Measurements from ENCODE around the gene FMNL3.

The FMNL3 gene

DNA sequence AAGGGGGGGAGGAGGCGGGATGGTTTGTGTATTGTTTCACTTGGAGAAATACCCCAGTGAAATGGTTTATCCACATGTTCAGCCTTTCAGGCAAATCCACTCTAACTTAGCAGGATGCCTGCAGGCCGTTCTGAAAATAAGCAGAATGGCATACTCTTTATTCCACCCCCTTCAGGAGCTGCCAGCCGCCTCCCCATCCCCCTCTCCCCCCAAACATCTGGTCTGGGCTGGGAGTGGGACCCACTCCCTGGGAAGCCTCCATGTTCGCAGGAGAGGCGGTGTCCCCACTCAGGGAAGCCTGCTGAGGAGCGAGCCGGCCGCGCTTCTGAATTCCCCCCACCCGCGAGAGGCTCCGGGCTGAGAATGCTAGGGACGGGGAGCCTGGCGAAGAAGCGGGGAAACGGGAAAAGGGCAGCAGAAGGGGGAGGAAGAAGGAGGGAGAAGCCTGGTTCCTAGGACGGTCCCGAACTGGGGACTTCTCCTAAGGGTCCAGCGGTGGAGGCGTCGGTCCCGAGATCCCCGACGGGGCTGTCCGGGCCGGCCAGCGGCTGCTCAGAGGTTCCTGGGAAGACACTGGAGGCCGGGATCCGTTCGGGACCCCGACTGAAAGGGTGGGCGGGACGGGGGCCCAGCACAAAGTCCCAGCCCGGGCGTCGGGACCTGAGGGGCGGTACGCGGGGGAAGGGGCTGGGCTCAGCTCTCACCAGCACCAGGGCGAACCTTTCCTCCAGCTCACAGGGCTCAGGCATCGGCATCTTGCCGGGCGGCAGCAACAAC is 666 bp downstream of the FMNL3 start:
- TF ChIP-seq, protein P1, sequence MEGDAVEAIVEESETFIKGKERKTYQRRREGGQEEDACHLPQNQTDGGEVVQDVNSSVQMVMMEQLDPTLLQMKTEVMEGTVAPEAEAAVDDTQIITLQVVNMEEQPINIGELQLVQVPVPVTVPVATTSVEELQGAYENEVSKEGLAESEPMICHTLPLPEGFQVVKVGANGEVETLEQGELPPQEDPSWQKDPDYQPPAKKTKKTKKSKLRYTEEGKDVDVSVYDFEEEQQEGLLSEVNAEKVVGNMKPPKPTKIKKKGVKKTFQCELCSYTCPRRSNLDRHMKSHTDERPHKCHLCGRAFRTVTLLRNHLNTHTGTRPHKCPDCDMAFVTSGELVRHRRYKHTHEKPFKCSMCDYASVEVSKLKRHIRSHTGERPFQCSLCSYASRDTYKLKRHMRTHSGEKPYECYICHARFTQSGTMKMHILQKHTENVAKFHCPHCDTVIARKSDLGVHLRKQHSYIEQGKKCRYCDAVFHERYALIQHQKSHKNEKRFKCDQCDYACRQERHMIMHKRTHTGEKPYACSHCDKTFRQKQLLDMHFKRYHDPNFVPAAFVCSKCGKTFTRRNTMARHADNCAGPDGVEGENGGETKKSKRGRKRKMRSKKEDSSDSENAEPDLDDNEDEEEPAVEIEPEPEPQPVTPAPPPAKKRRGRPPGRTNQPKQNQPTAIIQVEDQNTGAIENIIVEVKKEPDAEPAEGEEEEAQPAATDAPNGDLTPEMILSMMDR (IDR thresholded peaks at IDR 0.05; ENCODE audit: low read depth, low read length), result no peak
- DNase-seq (ENCODE audit: low read depth in 2 of 2), result peak; percentile 44 to 49
- H3K4me3 ChIP-seq (replicated peaks in 1 of 2; ENCODE audit: low read depth in 2 of 2, low read length in 2 of 2), result peak overlapping the region; percentile 74 to 78

DNA sequence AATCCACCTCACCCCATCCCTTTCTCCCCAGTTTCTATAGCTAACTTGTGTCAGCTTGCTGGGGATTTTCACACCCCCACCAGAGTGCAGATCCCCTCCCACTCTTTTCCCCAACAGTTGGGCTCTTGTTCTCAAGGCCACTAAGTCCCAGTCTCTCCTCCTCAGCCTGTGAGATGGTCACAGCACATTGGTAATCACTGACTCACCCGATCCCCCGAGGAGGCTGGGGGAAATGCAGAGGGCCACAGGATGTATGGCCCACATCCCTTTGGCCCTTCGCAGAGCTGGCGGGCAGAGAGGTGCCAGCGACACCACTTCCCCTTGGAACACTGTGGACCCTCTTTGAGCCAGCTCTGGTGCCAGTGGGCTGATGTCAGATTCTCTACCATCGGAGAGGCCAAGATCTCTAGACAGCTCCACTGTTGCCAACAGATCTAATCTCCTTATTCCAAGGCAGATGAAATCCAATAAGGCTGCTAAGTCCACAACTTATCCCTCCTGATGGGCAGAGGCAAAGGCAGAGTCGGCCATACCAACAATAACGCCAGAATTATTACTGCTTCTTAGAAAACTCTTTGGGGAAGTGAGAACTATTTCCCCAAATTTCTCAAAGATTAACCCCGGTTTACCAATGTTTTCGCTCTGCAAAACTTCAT is 1.6 kb downstream of the FMNL3 start:
- TF ChIP-seq, protein P1 (IDR thresholded peaks at IDR 0.05; ENCODE audit: low read depth, low read length), result no peak
- H3K4me3 ChIP-seq (replicated peaks in 1 of 2; ENCODE audit: low read depth in 2 of 2, low read length in 2 of 2), result peak overlapping the region; percentile 74 to 78
- peak; percentile 56 to 81 for DNase-seq (ENCODE audit: low read depth in 2 of 2)

DNA sequence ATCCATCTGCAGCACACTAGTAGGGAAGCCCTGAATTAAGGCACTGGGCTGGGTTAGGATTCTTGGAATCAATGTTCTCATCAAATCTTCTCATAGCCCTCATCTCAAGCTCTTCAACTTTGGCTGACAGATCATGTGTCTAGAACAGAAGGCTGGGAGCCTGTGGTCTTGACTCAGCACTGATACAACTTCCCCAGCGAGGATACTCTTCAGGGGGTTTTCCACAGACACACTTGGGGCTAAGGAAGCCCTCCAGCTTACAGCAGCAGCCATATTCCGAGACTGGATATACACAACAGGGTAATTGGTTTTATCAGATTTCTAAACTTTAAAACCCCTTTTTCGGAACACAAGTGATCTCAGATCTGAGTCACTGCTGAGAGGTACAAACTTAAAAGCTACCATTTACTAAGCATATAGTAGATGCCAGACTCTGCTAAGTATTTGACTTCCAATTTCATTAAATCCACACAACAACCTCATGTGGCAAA is 3.5 kb downstream of the FMNL3 start:
- no peak overlapping the region for H3K4me3 ChIP-seq (replicated peaks in 1 of 2; ENCODE audit: low read depth in 2 of 2, low read length in 2 of 2)
- TF ChIP-seq, protein P1 (IDR thresholded peaks at IDR 0.05; ENCODE audit: low read depth, low read length), result no peak
- peak; percentile 31 to 83 for DNase-seq (ENCODE audit: low read depth in 2 of 2)

DNA sequence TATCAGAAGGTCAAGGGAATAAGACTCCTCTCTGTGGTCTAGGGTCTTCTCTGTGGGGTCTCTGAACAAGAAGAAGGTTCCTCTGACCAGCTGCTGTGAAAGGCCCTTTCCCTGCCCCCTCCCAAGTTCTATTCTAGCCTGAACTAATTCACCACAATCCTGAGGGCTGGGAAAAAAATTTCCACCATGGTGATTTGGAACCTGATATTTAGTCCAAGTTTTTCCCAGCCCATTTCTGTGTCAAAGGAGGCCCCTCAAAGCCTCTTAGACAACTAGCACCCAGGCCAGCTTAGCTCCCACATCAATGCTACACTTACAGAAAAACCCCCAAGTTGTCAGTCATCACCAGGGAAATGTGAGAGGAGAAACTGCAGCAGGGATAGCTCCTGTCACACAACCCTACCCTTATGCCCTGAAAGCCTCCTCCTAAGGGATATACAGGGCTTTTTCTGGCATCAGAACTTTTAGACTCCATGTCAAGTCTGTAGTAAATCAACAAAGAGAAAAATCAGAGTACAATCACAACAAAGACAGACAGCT is 4.5 kb downstream of the FMNL3 start:
- TF ChIP-seq, protein P1 (IDR thresholded peaks at IDR 0.05; ENCODE audit: low read depth, low read length), result no peak
- no peak overlapping the region for H3K4me3 ChIP-seq (replicated peaks in 1 of 2; ENCODE audit: low read depth in 2 of 2, low read length in 2 of 2)
- no peak for DNase-seq (ENCODE audit: low read depth in 2 of 2)

DNA sequence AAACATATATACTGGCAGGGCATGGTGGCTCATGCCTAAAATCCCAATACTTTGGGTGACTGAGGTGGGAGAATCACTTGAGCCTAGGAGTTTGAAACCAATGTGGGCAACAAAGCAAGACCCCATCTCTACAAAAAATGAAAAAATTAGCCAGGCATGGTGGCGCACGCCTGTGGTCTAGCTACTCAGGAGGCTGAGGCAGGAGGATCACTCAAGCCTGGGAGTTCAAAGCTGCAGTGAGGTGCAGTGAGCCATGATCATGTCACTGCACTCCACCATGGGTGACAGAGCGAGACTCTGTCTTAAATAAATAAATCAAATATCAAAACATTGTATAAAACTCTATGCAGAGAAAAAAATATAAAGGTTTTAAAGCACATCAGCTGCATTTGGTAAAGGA is 5.2 kb downstream of the FMNL3 start:
- no peak for DNase-seq (ENCODE audit: low read depth in 2 of 2)
- H3K4me3 ChIP-seq (replicated peaks in 1 of 2; ENCODE audit: low read depth in 2 of 2, low read length in 2 of 2), result no peak overlapping the region
- TF ChIP-seq, protein P1 (IDR thresholded peaks at IDR 0.05; ENCODE audit: low read depth, low read length), result no peak

DNA sequence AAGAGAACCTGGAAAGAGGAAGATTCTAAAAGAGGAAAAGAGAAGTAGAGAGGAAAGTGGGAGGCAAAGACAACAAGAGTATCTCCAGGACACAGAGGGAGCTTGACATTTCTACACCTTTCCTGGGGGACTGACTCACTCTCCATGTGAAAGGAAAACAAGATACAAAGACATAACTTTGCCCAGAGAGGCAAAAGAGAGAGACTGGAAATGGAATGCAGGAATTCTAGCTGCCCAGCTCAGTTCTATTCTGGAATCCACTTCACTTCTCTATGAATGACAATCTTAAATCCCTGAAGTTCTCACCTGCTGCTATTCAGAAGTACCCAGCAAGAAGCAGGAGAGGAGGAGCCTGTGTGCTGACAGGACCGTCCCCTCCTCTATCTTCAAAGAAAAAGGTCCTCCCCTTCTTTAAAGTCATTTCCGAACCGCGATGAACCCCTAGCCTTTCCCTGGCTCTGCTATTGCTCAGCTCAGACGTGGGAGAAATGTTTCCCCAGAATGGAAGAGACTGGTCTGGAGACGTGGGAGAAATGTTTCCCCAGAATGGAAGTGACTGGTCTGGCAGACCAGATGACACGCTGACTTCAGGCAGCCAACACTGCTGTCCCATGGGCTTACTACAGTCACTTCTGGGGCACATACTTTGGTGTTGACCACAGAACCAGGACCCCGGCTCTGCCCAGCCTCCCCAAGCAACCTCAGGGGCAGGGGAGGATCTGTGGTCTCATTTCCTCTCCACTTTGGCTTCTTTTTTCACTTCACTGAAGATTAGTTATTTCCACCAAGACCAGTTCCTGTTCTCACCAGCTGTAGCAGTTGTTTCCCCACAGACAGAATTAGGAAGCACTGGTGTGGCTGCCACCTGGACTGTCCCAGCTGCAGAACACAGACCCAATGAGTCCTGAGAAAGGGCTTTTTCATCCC is 8.3 kb downstream of the FMNL3 start:
- TF ChIP-seq, protein P1 (IDR thresholded peaks at IDR 0.05; ENCODE audit: low read depth, low read length), result no peak
- peak overlapping the region; percentile 4 to 17 for H3K4me3 ChIP-seq (replicated peaks in 1 of 2; ENCODE audit: low read depth in 2 of 2, low read length in 2 of 2)
- peak; percentile 57 to 73 for DNase-seq (ENCODE audit: low read depth in 2 of 2)

Measured in cardiac fibroblast (primary cell).